ENCODE measurements around the gene RPS6KL1.

DNA sequence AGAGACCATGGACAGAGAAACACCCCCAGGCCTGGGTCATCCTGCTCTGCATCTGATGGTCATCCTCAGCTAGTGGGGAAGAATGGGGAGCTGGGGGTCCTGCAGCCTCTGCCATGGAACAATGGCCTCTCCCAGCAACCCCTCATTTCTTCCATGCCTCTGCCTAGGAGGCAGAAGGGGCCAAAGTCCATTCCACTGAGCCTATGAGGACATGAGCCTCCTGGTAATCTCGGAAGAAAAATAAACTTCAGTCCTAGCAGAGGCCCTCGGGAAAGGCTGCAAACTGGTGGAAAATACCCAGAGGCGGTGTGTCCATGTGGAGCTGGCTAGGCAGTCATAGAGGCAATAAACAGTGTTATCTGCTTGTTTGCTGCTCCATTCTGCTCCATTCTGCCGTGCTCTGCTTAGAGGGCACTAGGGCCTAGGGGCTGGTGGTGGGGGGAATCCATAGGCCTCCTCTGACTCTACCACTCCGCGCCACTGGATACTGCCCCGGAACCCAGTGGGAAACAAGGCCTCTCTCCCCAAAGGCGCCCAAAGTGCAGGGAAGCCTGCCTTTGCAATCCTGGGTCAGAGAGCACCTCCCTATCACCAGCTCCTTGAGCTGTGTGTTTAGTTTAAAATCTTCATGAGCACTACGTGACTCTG, 27.9 kb upstream of the RPS6KL1 start:
- TF ChIP-seq POLR2A (IDR thresholded peaks at IDR 0.05; ENCODE audit: low read depth, low read length) (no peak), POLR2AphosphoS5 (IDR thresholded peaks at IDR 0.05; ENCODE audit: low read depth, low read length) (no peak), TAF1 (IDR thresholded peaks at IDR 0.05; ENCODE audit: borderline replicate concordance, low read depth, low read length) (no peak)

Data from GM12892 (cell line).